Measurements from ENCODE around the gene ADAMTS5. TPM values are rescaled to one million over a fixed set of nuclear protein-coding genes. Genes with fewer than 3 reads are reported as not detected.

Gene ADAMTS5
- total and polyA plus RNA-seq, 12 donors, result 0.48 to 4.3 (median 1.3) TPM

- 83 to 91% (median 87%) methylated on average over 7 to 10 of the region's 10 CpGs for WGBS, 4 donors
- H3K4me3 ChIP-seq, result no peak overlapping the region
- H3K9me3 ChIP-seq (replicated peaks in 1 of 3), result no peaks in the 10 kb centered on the region
- H3K36me3 ChIP-seq (replicated peaks in 1 of 2), result no peaks in the 10 kb centered on the region
- no peak overlapping the region for H3K27ac ChIP-seq
- DNase-seq, result no peak
- H3K4me1 ChIP-seq (replicated peaks in 1 of 2), result no peaks in the 10 kb centered on the region
- intact Hi-C loops (cut with DNase I), result no loop called here
- TF ChIP-seq POLR2A (IDR thresholded peaks at IDR 0.05) (no peak), CTCF (IDR thresholded peaks at IDR 0.05) (no peak)
- no peaks in the 10 kb centered on the region for H3K27me3 ChIP-seq
Observed at GRCh38 chr21:26923986-26924385, 42.9 kb downstream of the ADAMTS5 start.

GRCh38 chr21:26920055-26920454 is 46.8 kb downstream of the ADAMTS5 start:
- H3K9me3 ChIP-seq (replicated peaks in 1 of 3), result no peaks in the 10 kb centered on the region
- no peaks in the 10 kb centered on the region for H3K36me3 ChIP-seq (replicated peaks in 1 of 2)
- intact Hi-C loops (cut with DNase I), result no loop called here
- H3K4me3 ChIP-seq, result no peak overlapping the region
- H3K4me1 ChIP-seq (replicated peaks in 1 of 2), result no peaks in the 10 kb centered on the region
- no peak overlapping the region for H3K27ac ChIP-seq
- no peak for TF ChIP-seq CTCF (IDR thresholded peaks at IDR 0.05)
- TF ChIP-seq POLR2A (IDR thresholded peaks at IDR 0.05), result no peak
- H3K27me3 ChIP-seq, result no peaks in the 10 kb centered on the region
- peak in 1 of 7 donors; percentile 2 for DNase-seq

GRCh38 chr21:26918323-26919079 is 48.4 kb downstream of the ADAMTS5 start:
- H3K27me3 ChIP-seq, result no peaks in the 10 kb centered on the region
- H3K36me3 ChIP-seq (replicated peaks in 1 of 2), result no peaks in the 10 kb centered on the region
- H3K4me3 ChIP-seq, result no peak overlapping the region
- H3K4me1 ChIP-seq (replicated peaks in 1 of 2), result no peaks in the 10 kb centered on the region
- DNase-seq, result no peak
- H3K27ac ChIP-seq, result no peak overlapping the region
- intact Hi-C loops (cut with DNase I), result no loop called here
- H3K9me3 ChIP-seq (replicated peaks in 1 of 3), result no peaks in the 10 kb centered on the region
- TF ChIP-seq POLR2A (IDR thresholded peaks at IDR 0.05) (no peak), CTCF (IDR thresholded peaks at IDR 0.05) (no peak)
- 67 to 81% (median 74%) methylated on average over 8 of the region's 8 CpGs for WGBS, 4 donors

- Histone ChIP-seq H3K27me3 (no peaks in the 10 kb centered on the region), H3K4me3 (no peak overlapping the region), H3K9me3 (replicated peaks in 1 of 3) (no peaks in the 10 kb centered on the region), H3K4me1 (replicated peaks in 1 of 2) (no peaks in the 10 kb centered on the region), H3K36me3 (replicated peaks in 1 of 2) (no peaks in the 10 kb centered on the region), H3K27ac (no peak overlapping the region)
- WGBS, 4 donors, result 78 to 86% (median 84%) methylated on average over 2 of the region's 2 CpGs
- DNase-seq, result no peak
- intact Hi-C loops (cut with DNase I), result no loop called here
- TF ChIP-seq POLR2A (IDR thresholded peaks at IDR 0.05) (no peak), CTCF (IDR thresholded peaks at IDR 0.05) (no peak)
Observed at GRCh38 chr21:26916799-26917198, 50.1 kb downstream of the ADAMTS5 start.
